Measurements from ENCODE around the gene CROCC2.

CROCC2 gene

GRCh38 chr2:240925191-240925567 is 19.0 kb downstream of the CROCC2 start:
- peak; percentile 67 for DNase-seq

GRCh38 chr2:240925568-240926515 is 19.7 kb downstream of the CROCC2 start:
- peak; percentile 86 for DNase-seq

- peak; percentile 60 for DNase-seq
Measured at GRCh38 chr2:240926516-240927389, 20.6 kb downstream of the CROCC2 start.

DNA sequence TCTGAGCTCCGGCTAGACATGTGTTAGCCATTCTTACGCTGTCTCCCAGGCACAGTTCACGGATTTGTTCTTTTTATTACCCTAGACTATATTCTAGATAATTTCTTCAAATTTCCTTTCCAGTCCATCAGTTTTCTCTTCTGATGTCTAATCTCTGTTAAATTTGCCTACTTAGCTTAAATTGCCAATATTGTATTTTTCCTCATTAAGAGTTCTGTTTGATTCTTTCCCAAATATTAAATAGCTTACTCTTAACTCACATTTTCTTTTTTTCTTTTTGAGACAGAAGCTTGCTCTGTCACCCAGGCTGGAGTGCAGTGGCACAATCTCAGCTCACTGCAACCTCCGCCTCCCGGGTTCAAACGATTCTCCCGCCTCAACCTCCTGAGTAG is 21.2 kb downstream of the CROCC2 start:
- no peak for DNase-seq

DNA sequence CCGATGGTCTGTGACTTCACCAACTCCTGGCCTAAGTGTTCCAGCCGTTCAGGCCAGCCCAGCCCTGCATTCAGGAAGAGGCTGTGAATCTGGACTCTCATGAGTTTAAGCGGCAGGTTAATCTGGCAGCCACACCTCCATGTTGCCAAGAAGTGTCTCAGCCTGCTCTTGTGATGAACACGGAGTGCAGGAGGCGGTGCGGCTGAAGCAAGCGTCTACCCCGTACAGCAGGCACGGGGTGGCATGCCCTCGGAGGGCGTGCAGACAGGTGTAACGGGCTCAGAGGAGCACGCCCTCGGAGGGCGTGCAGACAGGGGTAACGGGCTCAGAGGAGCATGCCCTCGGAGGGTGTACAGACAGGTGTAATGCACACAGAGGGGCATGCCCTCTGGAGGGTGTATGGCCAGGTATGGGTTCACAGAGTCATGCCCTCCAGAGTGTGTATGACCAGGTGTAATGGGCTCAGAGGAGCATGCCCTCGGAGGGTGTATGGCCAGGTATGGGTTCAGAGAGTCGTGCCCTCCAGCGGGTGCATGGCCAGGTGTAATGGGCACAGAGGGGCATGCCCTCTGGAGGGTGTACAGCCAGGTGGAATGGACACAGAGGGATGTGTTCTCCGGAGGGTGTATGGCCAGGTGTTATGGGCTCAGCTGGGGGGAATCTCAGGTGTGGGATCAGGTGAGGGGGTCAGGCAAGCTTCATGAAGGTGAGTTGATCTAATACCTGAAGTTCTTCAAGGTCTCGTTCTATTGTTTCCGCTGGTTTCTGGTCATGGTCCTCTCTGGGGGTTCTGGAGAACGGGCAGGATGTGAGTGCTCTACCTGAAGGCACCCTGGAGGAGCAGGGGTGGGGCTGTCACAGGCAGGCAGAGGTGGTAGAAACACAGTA is 22.6 kb downstream of the CROCC2 start:
- no peak for DNase-seq

- no peak for DNase-seq
Measured at GRCh38 chr2:240929364-240930095, 23.4 kb downstream of the CROCC2 start.

GRCh38 chr2:240930096-240930630 is 24.0 kb downstream of the CROCC2 start:
- DNase-seq: no peak

DNA sequence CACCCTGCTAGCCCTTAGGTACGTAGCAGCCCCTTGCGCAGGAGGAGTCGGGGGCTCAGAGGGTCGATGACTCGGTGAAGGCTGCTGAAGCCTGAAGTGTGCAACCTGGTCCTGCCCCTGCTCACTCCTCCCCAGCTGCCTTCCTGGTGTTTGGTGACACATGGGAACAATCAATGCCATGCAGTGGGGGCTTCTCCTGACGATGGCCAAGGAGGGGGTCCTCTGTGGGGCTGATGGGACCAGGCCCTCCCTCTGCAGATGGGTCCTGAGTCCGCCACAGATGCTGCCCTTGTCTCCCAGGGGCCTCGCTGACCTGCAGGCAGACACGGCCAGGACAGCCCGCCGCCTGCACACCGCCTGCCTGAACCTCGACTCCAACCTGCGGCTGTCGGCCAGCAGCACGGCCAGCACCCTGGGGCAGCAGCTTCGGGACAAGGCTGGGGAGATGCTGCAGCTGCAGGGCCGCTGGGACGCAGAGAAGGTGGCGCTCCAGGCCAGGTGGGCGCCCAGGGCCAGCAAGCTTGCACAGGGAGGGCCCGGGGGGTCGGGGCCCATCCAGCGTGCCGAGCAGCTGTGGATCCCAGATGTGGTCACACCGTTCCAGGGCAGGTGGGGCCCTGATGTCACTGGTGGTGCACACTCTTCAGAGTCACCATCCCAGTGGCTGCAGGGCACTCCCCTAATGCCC is 24.6 kb downstream of the CROCC2 start:
- DNase-seq: no peak

GRCh38 chr2:240931319-240931949 is 25.3 kb downstream of the CROCC2 start:
- no peak for DNase-seq

- no peak for DNase-seq
Measured at GRCh38 chr2:240932001-240932723, 26.0 kb downstream of the CROCC2 start.

GRCh38 chr2:240932724-240933047 is 26.6 kb downstream of the CROCC2 start:
- DNase-seq: no peak

DNA sequence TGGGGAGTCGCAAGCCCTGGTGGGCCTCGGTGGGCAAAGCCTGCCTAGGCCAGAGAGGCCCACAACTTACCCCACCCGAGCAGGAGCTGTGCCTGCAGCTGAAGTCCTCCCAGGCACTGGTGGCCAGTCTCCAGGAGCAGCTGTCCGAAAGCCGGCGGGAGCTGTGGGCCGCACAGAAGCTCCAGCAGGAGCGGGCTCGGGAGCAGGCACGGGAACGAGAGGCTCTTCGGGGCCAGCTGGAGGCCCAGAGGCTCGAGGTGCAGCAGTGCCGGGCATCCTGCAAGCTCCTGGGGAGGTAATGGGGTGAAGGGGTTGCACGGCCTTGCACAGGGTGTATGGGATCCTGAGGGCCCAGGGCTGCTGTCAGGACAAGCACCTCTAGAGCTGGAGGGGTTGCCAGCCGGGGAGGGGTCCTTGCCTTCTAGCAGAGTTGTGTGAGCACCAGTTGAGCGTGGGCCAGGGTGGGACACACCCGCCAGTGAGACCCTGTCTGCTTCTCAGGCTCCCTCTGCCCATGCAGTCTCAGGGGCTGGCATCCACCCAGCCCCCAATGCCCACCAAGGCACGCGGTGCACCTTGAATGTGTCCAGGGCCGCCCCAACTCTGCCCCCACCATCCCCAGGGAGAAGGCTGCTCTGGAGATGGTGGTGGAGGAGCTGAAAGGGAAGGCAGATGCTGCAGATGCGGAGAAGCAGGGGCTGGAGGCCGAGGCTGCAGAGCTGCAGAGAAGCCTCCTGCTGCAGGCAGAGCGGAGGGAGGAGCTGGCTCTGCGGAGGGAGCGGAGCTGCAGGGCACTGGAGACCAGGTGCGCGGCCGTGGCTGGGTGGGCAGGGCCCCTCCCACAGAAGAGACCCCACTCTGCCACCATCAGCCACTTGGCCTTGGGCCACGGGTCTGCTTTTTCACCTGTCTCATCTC is 27.2 kb downstream of the CROCC2 start:
- DNase-seq: peak; percentile 58

- peak; percentile 66 for DNase-seq
Measured at GRCh38 chr2:240933966-240934700, 28.0 kb downstream of the CROCC2 start.

GRCh38 chr2:240934701-240935102 is 28.6 kb downstream of the CROCC2 start:
- no peak for DNase-seq

GRCh38 chr2:240935103-240935876 is 29.2 kb downstream of the CROCC2 start:
- DNase-seq: no peak

- no peak for DNase-seq
Measured at GRCh38 chr2:240936106-240936505, 30.0 kb downstream of the CROCC2 start.

DNA sequence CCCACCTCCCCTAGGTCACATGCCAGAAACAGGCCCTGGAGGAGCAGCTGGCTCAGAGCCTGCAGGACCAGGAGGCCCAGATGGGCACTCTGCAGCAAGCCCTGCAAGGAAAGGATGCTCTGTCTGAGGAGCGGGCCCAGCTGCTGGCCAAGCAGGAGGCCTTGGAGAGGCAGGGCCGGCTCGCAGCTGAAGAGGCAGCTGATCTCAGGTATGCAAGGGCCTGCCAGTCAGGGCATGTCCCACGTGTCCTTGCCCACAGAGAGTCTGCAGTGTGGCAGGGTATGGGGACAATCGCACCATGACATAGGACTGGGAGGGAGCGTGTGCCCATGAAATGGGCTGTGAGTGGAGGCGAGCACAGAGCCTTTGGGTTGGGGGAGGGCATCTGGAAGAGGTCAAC is 39.9 kb downstream of the CROCC2 start:
- no peak for DNase-seq
